ENCODE results near the gene STARD9.

DNA sequence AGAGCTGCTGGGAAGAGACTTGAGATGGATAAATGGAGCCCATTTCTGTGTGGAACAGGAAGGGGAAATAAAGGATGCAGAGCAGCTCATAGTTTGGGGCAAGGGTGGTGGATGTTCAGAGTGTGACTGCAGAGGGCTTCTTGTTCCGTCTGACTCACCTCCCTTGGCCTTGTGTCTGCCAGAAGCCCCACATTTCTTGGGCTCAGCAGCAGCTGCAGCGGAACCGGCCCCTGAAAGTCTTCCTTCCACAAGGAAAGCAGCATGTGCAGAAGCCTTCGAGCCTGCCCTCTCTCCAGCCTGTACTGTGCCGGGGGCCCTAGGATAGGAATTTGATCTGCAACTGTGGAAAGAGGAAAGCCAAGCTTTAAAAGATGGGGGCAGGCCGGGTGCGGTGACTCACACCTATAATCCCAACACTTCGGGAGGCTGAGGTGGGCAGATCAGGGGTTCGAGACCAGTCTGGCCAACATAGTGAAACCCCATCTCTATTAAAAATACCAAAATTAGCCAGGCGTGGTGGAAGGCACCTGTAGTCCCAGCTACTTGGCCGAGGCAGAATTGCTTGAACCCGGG lies 150.0 kb downstream of the STARD9 start:
- TF ChIP-seq EZH2 (IDR thresholded peaks at IDR 0.05; ENCODE audit: borderline replicate concordance, low read length) = no peak
- TF ChIP-seq, protein P1, sequence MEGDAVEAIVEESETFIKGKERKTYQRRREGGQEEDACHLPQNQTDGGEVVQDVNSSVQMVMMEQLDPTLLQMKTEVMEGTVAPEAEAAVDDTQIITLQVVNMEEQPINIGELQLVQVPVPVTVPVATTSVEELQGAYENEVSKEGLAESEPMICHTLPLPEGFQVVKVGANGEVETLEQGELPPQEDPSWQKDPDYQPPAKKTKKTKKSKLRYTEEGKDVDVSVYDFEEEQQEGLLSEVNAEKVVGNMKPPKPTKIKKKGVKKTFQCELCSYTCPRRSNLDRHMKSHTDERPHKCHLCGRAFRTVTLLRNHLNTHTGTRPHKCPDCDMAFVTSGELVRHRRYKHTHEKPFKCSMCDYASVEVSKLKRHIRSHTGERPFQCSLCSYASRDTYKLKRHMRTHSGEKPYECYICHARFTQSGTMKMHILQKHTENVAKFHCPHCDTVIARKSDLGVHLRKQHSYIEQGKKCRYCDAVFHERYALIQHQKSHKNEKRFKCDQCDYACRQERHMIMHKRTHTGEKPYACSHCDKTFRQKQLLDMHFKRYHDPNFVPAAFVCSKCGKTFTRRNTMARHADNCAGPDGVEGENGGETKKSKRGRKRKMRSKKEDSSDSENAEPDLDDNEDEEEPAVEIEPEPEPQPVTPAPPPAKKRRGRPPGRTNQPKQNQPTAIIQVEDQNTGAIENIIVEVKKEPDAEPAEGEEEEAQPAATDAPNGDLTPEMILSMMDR (conservative IDR thresholded peaks at IDR 0.05 in 1 of 2, IDR thresholded peaks at IDR 0.05 in 1 of 2; ENCODE audit: extremely low read depth in 1 of 2, insufficient read depth in 1 of 2, low read depth in 1 of 2, low read length in 2 of 2) = no peak

Data from mammary epithelial cell (primary cell).